Gastroesophageal sphincter (tissue), 3 donors: ENCODE measurements around the gene SIGMAR1.

Source experiments
- EP300 ChIP-seq: sonication (generic); formaldehyde crosslinking; IDR thresholded peaks from one replicate; pipeline ENCODE4 v1.6.1; 2017; ENCODE audit warnings: antibody characterized with exemption, mild to moderate bottlenecking
- TF ChIP-seq, protein P1 (sequence below), 4 experiments: fragments of 200-600 bp in 2 of 4; fragments of 450-650 bp in 2 of 4; sonication (generic) in 1 of 4; IDR thresholded peaks; one replicate each; pipeline ENCODE4 v1.5.1; 2017 to 2019; ENCODE audit warnings: antibody characterized with exemption in 4 of 4, mild to moderate bottlenecking in 2 of 4, moderate library complexity in 2 of 4

GRCh38 chr9:34656992-34657391 is 19.4 kb upstream of the SIGMAR1 start:
- no peak for TF ChIP-seq EP300
- TF ChIP-seq, protein P1, sequence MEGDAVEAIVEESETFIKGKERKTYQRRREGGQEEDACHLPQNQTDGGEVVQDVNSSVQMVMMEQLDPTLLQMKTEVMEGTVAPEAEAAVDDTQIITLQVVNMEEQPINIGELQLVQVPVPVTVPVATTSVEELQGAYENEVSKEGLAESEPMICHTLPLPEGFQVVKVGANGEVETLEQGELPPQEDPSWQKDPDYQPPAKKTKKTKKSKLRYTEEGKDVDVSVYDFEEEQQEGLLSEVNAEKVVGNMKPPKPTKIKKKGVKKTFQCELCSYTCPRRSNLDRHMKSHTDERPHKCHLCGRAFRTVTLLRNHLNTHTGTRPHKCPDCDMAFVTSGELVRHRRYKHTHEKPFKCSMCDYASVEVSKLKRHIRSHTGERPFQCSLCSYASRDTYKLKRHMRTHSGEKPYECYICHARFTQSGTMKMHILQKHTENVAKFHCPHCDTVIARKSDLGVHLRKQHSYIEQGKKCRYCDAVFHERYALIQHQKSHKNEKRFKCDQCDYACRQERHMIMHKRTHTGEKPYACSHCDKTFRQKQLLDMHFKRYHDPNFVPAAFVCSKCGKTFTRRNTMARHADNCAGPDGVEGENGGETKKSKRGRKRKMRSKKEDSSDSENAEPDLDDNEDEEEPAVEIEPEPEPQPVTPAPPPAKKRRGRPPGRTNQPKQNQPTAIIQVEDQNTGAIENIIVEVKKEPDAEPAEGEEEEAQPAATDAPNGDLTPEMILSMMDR (IDR thresholded peaks at IDR 0.05), result no peak
